Ascending aorta (tissue), 2 donors: ENCODE results near the gene SIGMAR1. TPM values are rescaled to one million over a fixed set of nuclear protein-coding genes. Genes with fewer than 3 reads are reported as not detected.

Source experiments
- DNase-seq, 2 donors: peaks; one replicate each; pipeline ENCODE4 v3.0.0-alpha.2; 2019; ENCODE audit warnings: low spot score in 2 of 2
- H3K27ac ChIP-seq, 2 donors: fragments of 200-600 bp; sonication (generic); one replicate each; pipeline ENCODE4 v1.5.1; 2016 to 2017; ENCODE audit warnings: mild to moderate bottlenecking in 1 of 2
- H3K27me3 ChIP-seq: fragments of 200-600 bp; sonication (generic); one replicate; pipeline ENCODE4 v1.5.1; 2017
- H3K36me3 ChIP-seq, 2 donors: fragments of 200-600 bp; sonication (generic); one replicate each; pipeline ENCODE4 v1.5.1; 2016
- H3K4me1 ChIP-seq, 2 donors: fragments of 200-600 bp; sonication (generic); one replicate each; pipeline ENCODE4 v1.5.1; 2016 to 2017; ENCODE audit warnings: mild to moderate bottlenecking in 1 of 2
- H3K4me3 ChIP-seq, 2 donors: fragments of 200-600 bp; sonication (generic); one replicate each; pipeline ENCODE4 v1.5.1; 2016 to 2017; ENCODE audit warnings: mild to moderate bottlenecking in 1 of 2
- H3K9me3 ChIP-seq, 2 donors: fragments of 200-600 bp; sonication (generic); one replicate each; pipeline ENCODE4 v1.5.1; 2016
- intact Hi-C: fragments of 100-400 bp; cut with DNase I; formaldehyde crosslinking; loops from one replicate; pipeline ENCODE4 v1.15.1; 2023
- total RNA-seq: library from RNA; depleted of rRNA; stranded (reverse); fragments of >200 nt; gene quantifications from one replicate; pipeline ENCODE4 v1.1.0, GENCODE V29; 2016
- TF ChIP-seq, protein P1 (sequence below), 3 experiments: fragments of 200-600 bp in 2 of 3; fragments of 450-650 bp in 1 of 3; sonication (generic) in 2 of 3; IDR thresholded peaks; one replicate each; pipeline ENCODE4 v1.5.1; 2016 to 2019; ENCODE audit warnings: antibody characterized with exemption in 3 of 3, mild to moderate bottlenecking in 1 of 3, moderate library complexity in 1 of 3

SIGMAR1 gene
- total RNA-seq, 1 donor from 2014 or later: 61.3 TPM

DNA sequence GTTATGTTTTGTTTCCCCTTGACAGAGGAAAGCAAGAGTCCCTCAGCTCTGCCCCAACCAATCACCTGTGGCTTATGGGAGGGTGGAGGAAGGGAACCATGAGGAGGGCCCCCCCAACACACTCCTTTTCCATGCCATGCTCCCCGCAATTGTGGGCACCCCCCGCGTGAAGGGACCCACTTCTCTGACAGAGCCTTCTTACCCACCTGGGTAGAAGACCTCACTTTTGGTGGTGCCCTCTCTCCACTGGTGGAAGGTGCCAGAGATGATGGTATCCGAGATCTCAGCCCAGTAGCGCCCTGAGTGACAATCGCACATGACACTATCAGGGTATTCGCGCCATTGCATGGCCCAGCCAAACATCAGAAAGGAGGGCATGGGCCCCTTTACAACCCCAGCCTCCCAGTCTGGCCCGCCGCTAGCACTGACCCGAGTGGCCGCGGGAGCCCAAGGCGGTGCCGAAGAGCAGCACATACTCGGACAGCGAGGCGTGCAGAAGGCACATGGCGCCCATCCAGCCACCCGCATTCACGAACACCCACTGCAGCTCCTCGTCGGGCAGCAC, 714 bp downstream of the SIGMAR1 start:
- TF ChIP-seq, protein P1, sequence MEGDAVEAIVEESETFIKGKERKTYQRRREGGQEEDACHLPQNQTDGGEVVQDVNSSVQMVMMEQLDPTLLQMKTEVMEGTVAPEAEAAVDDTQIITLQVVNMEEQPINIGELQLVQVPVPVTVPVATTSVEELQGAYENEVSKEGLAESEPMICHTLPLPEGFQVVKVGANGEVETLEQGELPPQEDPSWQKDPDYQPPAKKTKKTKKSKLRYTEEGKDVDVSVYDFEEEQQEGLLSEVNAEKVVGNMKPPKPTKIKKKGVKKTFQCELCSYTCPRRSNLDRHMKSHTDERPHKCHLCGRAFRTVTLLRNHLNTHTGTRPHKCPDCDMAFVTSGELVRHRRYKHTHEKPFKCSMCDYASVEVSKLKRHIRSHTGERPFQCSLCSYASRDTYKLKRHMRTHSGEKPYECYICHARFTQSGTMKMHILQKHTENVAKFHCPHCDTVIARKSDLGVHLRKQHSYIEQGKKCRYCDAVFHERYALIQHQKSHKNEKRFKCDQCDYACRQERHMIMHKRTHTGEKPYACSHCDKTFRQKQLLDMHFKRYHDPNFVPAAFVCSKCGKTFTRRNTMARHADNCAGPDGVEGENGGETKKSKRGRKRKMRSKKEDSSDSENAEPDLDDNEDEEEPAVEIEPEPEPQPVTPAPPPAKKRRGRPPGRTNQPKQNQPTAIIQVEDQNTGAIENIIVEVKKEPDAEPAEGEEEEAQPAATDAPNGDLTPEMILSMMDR (IDR thresholded peaks at IDR 0.05): no peak
- Histone ChIP-seq H3K36me3 (no peaks in the 10 kb centered on the region), H3K27ac (peak overlapping the region; percentile 76 to 79), H3K27me3 (no peaks in the 10 kb centered on the region), H3K4me1 (peaks cover 0 to 13% of the 10 kb centered on the region in 2 donors), H3K9me3 (no peaks in the 10 kb centered on the region), H3K4me3 (peak overlapping the region; percentile 61 to 83)
- peak in 1 of 2 donors; percentile 75 for DNase-seq
- intact Hi-C loops: loop anchor here (1.0 kb wide), 2 partner anchors 9 to 29 kb away; partner anchors contain the start of gene GALT

DNA sequence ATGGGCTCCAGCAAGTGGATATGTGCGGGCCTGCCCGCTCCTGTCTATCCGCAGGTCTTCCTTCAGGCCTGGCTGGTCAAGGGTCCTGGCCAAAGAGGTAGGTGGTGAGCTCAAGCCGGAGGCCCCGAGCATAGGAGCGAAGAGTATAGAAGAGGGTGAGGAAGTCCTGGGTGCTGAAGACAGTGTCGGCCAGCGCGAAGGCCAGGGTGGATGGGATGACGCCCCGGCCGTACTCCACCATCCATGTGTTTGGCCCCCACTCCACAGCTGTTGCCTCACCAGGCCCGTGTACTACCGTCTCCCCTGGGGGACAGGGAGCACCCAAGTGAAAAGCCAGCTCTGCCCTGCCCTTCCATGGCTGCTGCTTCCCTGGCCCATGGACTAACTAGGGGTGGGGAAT, 2.0 kb downstream of the SIGMAR1 start:
- intact Hi-C loops: no loop called here
- peaks cover 0 to 13% of the 10 kb centered on the region in 2 donors for H3K4me1 ChIP-seq
- no peak for DNase-seq

DNA sequence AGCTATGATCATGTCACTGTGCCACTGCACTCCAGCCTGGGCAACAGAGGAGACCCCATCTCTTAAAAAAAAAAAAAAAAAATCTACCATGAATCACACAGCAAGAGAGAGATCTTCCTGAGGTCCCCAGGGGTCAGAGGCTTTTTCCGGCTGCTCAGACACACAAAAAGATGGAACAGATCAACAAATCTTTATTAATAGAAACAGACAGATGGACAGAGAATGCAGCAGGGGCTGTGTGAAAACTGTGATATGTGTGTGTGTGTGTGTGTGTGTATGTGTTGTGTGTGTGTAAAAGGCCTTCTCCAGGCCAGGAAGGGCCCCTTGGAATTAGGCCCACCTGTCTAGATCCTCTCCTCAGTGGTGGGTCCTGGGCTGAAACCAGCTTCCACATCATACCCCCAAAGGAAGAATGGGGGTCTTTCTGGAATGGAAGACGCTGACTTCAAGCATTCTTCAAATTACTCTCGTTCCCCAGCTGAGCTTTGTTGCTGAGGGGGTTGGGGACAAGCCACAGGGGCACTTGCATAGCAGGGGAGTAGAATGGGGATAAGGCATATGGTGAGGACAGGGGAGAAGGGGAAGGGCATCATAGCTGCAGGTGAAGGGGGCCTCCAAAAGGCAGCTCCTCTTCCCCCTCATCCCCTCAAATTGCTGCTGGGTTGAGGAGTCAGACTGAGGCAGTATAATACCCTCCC, 2.9 kb downstream of the SIGMAR1 start:
- H3K27me3 ChIP-seq: no peaks in the 10 kb centered on the region
- H3K9me3 ChIP-seq: no peaks in the 10 kb centered on the region
- no peak overlapping the region for H3K27ac ChIP-seq
- H3K36me3 ChIP-seq: no peaks in the 10 kb centered on the region
- TF ChIP-seq, protein P1 (IDR thresholded peaks at IDR 0.05): no peak
- intact Hi-C loops: loop anchor here (1.0 kb wide), 1 partner anchor 22 kb away; the partner anchor contains the start of gene RPP25L
- no peak for DNase-seq
- H3K4me3 ChIP-seq: no peak overlapping the region
- H3K4me1 ChIP-seq: peaks cover 0 to 13% of the 10 kb centered on the region in 2 donors

More for the DNA sequence above, 2.0 kb downstream of the SIGMAR1 start:
- no peaks in the 10 kb centered on the region for H3K36me3 ChIP-seq
- no peak overlapping the region for H3K27ac ChIP-seq
- no peaks in the 10 kb centered on the region for H3K9me3 ChIP-seq
- H3K4me3 ChIP-seq: no peak overlapping the region
- H3K27me3 ChIP-seq: no peaks in the 10 kb centered on the region
- TF ChIP-seq, protein P1 (IDR thresholded peaks at IDR 0.05): no peak

DNA sequence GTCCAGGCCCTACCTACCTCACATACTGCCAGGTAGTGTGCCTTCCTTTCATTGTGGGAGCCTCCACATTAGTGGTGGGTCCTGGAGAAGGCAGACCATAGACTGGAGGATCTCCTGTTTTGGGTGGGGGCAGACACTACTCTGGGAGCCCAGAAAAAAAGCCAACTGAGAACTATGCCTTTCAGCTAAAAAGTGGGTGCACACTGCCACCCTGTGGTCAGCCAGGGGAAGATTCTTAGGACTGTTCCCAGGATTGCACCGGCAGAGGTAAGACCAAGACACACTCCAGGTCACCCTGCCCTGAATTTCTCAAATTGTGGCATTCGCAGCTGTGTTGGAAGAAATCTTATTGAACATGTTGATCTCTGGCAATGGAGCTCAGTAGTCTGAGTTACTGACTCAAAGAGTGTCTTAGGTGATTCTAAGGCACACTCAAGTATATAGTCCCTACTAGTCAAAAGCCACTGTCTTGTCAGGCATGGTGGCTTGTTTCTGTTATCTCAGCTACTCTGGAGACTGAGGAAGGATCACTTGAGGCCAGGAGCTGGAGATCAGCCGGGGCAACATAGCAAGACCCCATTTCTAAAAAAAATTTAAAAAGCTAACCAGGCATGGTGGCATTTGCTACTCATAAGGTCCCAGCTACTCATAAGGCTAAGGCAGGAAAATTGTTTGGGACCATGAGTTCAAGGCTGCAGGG, 3.6 kb downstream of the SIGMAR1 start:
- no peaks in the 10 kb centered on the region for H3K36me3 ChIP-seq
- DNase-seq: no peak
- H3K4me3 ChIP-seq: no peak overlapping the region
- H3K9me3 ChIP-seq: no peaks in the 10 kb centered on the region
- H3K4me1 ChIP-seq: peaks cover 2 to 16% of the 10 kb centered on the region in 2 donors
- no peaks in the 10 kb centered on the region for H3K27me3 ChIP-seq
- intact Hi-C loops: loop anchor here (1.0 kb wide), 1 partner anchor 22 kb away; the partner anchor contains the start of gene RPP25L
- H3K27ac ChIP-seq: no peak overlapping the region
- TF ChIP-seq, protein P1 (IDR thresholded peaks at IDR 0.05): peak; percentile 69 to 86 (median 78)

DNA sequence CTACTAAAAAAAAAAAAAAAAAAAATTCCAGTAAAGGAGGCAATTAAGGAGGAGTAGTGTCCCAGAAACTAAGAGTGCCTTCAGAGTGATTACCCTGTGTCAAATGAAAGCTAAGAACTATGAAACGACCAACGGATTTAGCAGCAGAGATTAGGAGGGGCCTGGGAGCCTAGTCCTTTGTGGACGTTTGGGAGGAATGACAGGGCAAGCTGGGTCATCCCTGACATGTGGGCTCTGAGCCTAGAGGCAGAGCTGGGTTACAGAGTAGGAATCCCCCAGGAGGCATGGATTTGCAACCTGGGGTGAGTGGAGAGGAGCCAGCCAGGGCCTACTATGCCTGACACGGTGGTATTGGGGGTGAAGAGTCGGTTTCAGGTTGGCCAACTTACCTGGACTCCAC, 4.4 kb downstream of the SIGMAR1 start:
- Histone ChIP-seq H3K27me3 (peaks cover 5% of the 10 kb centered on the region), H3K4me3 (no peak overlapping the region), H3K9me3 (no peaks in the 10 kb centered on the region), H3K36me3 (no peaks in the 10 kb centered on the region), H3K4me1 (peaks cover 9 to 22% of the 10 kb centered on the region in 2 donors), H3K27ac (no peak overlapping the region)
- no peak for DNase-seq
- TF ChIP-seq, protein P1 (IDR thresholded peaks at IDR 0.05): no peak
- intact Hi-C loops: no loop called here
